GM10266 (cell line): Measurements from ENCODE around the gene IL1RL2.

Experiments used
- DNase-seq: peaks from one replicate; pipeline ENCODE4 v3.0.0; 2012; ENCODE audit errors: extremely low spot score
- TF ChIP-seq, protein P1 (sequence below): IDR thresholded peaks from 2 replicates; pipeline ENCODE4 v1.5.1; 2012; ENCODE audit warnings: mild to moderate bottlenecking, low read depth; ENCODE audit not compliant: control insufficient read depth, insufficient read depth; ENCODE audit errors: missing control alignments

IL1RL2 gene

DNA sequence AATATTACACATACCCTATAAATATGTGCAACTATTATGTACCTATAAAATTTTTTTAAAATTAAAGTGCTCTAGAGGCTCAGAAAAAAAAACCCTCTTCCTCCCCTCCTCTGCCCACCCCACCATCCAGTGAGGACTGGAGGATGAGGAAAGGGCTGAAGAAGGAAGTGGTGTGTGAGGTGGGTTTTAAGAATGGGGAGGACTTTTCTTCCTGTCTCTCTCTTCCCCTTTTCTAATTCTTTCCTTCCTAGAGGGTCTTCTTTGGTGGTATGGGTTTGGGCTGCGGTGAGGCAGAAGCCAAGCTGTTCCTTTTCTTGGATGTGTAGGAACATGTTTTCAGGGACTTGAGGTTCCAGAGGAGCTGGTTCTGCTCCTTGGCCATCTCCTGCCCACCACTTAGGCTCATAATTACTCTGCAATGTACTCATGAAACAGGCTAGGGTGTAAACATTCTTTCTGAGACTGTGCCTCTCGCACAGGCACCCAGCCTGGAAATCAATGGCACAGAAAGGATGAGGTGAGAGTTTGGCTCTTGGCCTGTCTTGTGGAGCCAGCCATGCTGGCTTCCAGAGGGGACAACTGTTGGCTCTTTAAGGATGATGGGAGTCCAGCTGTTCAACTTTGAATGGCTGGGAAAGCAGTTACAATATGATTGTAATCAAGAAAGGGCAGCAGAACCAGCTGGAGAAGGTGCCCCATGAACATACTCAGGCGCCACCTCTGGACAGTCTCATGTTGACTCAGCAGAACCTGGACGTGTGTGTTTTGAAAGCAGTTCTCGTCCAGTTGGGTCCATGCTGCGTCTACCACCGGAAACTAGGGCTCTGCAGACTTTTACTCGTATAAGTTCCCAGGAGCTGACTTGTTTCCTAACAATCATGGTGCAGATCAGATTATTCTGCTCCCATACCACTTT is 38.3 kb downstream of the IL1RL2 start:
- no peak for DNase-seq

DNA sequence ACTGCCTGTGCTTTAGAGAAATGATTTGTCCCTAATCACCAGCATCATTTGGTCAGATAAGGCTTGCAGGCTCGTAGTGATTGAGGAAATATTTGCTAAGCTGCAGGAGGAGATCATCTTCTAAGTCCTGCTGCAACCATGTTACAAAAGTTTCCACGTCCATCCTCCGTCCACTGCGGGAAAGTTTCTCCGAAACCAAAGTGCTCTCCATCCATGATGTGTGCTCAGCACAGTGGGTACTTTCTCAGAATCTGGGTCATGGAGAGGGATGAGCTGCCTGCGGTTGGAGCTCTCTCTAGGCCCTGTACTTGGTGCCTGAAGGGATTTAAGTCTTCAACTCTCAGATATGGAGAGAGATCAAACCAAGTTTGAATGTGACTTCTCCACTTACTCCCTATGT is 39.3 kb downstream of the IL1RL2 start:
- no peak for DNase-seq
- TF ChIP-seq, protein P1, sequence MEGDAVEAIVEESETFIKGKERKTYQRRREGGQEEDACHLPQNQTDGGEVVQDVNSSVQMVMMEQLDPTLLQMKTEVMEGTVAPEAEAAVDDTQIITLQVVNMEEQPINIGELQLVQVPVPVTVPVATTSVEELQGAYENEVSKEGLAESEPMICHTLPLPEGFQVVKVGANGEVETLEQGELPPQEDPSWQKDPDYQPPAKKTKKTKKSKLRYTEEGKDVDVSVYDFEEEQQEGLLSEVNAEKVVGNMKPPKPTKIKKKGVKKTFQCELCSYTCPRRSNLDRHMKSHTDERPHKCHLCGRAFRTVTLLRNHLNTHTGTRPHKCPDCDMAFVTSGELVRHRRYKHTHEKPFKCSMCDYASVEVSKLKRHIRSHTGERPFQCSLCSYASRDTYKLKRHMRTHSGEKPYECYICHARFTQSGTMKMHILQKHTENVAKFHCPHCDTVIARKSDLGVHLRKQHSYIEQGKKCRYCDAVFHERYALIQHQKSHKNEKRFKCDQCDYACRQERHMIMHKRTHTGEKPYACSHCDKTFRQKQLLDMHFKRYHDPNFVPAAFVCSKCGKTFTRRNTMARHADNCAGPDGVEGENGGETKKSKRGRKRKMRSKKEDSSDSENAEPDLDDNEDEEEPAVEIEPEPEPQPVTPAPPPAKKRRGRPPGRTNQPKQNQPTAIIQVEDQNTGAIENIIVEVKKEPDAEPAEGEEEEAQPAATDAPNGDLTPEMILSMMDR = no peak

More for the DNA sequence above, 38.3 kb downstream of the IL1RL2 start:
- TF ChIP-seq, protein P1 = no peak

DNA sequence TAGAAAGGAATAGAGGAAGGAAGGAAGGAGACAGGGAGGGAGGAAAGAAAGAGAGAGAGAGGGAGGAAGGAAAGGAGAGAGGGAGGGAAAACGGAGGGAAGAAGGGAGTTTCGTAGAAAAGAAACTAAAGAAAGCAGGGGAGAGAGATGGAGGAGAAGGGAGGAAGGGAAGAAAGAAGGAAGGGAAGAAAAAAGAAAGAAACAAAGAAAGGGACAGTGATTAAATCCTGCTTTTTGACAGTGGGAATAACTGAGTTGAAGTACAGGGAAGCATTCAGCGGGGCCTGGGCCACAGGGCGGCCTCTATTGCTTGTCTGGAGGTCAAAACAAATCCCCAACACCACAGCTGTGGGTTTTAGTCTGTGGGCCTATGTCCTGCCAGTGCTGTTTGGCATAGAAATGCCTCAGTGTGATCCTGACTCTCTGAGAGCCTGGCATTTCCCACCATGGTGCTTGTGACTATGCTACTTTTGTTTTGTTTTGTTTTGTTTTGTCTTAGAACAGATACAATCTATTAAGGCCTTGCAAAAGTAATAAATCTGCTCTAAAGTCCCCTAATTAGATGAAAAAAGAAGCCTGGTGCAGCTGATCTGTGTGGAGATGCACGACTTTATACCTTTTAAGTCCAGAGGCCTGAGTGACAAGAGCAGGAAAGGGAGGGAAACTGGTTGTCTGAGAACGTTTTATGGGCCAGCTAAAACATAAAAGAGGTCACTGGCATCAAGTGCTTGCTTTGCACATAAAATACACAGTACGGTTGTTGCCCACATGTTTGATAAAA is 40.0 kb downstream of the IL1RL2 start:
- no peak for DNase-seq
- TF ChIP-seq, protein P1 = no peak

DNA sequence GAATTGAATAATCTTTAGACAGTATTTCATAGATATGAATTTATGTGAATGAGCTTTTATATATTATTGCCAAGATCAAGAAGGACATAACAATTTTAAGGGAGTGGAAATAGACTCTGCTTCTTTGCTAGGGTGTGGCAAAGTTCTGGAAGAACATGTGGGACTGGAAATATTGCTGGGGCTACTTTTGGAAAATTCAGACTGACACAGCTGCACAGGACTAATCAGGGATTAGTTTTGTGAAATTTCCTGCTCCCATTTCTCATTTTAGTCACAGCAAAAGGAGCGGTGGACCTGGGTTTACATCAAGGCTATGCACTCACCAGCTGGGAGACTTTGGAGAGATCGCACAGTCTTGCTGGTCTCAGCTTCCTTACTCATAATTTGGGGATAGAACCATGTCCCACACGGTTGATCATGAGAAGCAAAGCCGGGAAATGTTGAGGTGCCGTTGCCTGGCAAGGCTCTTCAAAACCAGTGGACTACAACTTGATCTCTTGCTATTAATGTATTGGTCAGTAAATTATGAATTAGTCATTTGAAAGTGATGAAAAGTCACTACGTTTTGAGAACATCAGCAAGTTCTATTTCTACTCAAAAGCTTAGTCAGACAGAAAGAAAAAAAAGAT is 42.4 kb downstream of the IL1RL2 start:
- DNase-seq = no peak
- TF ChIP-seq, protein P1 = no peak

DNA sequence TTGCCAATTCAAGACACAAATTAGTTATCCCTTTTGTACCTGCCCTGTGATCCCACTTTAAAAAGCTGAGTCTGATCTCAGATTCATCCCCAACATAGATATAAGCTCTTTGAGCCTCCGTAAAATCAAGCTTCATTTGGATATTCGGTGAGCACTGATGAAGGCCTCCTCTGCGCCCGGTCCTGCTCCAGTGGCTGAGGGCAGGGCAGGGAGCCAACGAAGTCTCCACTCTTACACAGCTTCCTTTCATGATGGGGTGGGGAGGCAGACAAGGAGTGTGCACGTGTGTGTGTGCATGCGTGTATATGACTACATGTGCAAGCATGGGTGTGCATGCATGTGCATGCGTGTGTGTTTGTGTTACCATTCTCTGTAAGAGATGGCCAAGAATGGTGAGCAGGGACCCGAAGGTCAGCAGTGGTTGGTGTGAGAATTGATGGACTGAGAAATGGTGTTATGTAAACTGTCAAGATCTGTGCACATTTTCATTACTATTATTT is 43.6 kb downstream of the IL1RL2 start:
- TF ChIP-seq, protein P1 = no peak

DNA sequence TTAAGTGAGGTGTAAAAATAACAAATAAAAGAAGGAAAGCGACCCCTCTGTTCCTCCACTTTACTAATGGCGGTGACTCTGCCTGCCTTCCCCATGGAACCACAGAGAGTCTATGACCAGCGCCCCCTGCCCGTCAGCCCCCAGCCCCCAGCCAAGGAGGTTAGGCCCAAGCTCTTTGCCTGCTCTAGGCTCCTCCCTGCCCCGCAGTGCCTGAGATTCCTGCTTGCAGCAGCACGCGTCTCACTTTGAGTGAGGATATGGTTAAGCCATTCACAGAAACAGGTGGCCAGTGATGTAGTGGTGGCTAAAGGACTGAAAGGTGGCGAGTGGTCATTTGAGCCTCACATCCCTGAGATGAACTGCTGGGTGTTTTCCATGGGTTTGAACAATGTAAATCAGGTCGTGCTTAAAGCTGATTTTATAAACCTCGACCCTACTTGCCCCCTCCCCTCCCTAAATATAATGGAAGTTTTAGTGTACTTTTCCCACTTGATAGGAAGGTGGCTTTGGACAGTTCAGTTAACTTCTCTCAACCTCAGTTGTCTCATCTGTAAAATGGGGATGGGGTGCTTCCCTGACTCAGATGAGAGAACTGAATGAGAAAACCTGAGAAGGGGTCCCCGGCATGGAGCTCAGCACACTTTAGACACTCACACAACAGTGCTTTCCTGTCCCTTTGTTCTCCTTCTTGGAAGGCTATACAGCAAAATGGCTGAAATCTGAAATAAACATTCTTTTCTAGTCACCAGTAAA is 46.5 kb downstream of the IL1RL2 start:
- no peak for DNase-seq
- TF ChIP-seq, protein P1 = no peak

More for the DNA sequence above, 43.6 kb downstream of the IL1RL2 start:
- DNase-seq = no peak
